Astrocyte of the hippocampus (primary cell): ENCODE results near the gene GSX1.

ENCODE experiments used
- DNase-seq: peaks from one replicate; pipeline ENCODE4 v3.0.0; 2011; ENCODE audit warnings: low read depth, low spot score

GSX1 gene

GRCh38 chr13:27833206-27833605 lies 40.9 kb downstream of the GSX1 start:
- DNase-seq: no peak

- no peak for DNase-seq
These were observed 41.8 kb downstream of the GSX1 start for GRCh38 chr13:27834095-27834494.

- no peak for DNase-seq
These were observed 43.5 kb downstream of the GSX1 start for GRCh38 chr13:27835799-27836198.

- DNase-seq: no peak
These were observed 47.7 kb downstream of the GSX1 start for GRCh38 chr13:27839809-27840467.

GRCh38 chr13:27842571-27842970 lies 50.3 kb downstream of the GSX1 start:
- no peak for DNase-seq
